PC-9 (cell line): ENCODE data around the gene COTL1.

Source experiments
- EZH2 ChIP-seq: fragments of 200-600 bp; sonication (generic); IDR thresholded peaks from 2 replicates; pipeline ENCODE4 v1.8.0; 2017; ENCODE audit warnings: antibody characterized with exemption, low read depth
- TF ChIP-seq, protein P1 (sequence below): fragments of 200-600 bp; sonication (generic); conservative IDR thresholded peaks from 2 replicates; pipeline ENCODE4 v1.6.1; 2017; ENCODE audit warnings: mixed run types, antibody characterized with exemption, mild to moderate bottlenecking, moderate library complexity

- TF ChIP-seq EZH2 = no peak
- TF ChIP-seq, protein P1, sequence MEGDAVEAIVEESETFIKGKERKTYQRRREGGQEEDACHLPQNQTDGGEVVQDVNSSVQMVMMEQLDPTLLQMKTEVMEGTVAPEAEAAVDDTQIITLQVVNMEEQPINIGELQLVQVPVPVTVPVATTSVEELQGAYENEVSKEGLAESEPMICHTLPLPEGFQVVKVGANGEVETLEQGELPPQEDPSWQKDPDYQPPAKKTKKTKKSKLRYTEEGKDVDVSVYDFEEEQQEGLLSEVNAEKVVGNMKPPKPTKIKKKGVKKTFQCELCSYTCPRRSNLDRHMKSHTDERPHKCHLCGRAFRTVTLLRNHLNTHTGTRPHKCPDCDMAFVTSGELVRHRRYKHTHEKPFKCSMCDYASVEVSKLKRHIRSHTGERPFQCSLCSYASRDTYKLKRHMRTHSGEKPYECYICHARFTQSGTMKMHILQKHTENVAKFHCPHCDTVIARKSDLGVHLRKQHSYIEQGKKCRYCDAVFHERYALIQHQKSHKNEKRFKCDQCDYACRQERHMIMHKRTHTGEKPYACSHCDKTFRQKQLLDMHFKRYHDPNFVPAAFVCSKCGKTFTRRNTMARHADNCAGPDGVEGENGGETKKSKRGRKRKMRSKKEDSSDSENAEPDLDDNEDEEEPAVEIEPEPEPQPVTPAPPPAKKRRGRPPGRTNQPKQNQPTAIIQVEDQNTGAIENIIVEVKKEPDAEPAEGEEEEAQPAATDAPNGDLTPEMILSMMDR = no peak
These were observed 71.0 kb downstream of the COTL1 start for GRCh38 chr16:84546669-84547545.
